Sigmoid colon (tissue), 3 donors: ENCODE measurements around the gene UBA6.

Source experiments
- POLR2A ChIP-seq, 2 donors: fragments of 450-650 bp; IDR thresholded peaks; one replicate each; pipeline ENCODE4 v1.6.1; 2016; ENCODE audit warnings: antibody characterized with exemption in 2 of 2, mild to moderate bottlenecking in 2 of 2, moderate library complexity in 2 of 2
- TF ChIP-seq, protein P1 (sequence below), 4 experiments: fragments of 450-650 bp in 3 of 4; fragments of 200-600 bp in 1 of 4; IDR thresholded peaks; one replicate each; pipeline ENCODE4 v1.5.1; 2016 to 2019; ENCODE audit warnings: antibody characterized with exemption in 4 of 4, mild to moderate bottlenecking in 3 of 4, moderate library complexity in 2 of 4

DNA sequence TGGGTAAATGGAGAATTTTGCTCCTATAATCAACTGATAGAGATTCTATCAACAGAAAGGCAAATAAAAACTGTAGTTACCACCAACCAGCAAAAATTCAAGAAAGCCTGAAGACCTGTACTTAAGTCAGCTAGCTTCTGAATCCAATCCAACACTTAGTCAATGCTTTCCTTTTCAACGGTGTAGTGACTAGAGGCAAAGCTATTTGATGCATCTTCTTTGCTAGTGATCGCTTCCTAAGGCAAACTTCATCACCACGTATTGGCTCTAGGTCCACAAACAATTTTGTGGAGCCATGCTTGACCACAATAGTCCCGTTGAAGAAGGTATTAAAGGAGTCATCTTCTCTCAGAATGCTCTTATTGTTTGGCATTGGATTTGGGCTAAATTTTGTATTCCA lies 25.0 kb upstream of the UBA6 start:
- no peak for TF ChIP-seq POLR2A (IDR thresholded peaks at IDR 0.05)
- TF ChIP-seq, protein P1, sequence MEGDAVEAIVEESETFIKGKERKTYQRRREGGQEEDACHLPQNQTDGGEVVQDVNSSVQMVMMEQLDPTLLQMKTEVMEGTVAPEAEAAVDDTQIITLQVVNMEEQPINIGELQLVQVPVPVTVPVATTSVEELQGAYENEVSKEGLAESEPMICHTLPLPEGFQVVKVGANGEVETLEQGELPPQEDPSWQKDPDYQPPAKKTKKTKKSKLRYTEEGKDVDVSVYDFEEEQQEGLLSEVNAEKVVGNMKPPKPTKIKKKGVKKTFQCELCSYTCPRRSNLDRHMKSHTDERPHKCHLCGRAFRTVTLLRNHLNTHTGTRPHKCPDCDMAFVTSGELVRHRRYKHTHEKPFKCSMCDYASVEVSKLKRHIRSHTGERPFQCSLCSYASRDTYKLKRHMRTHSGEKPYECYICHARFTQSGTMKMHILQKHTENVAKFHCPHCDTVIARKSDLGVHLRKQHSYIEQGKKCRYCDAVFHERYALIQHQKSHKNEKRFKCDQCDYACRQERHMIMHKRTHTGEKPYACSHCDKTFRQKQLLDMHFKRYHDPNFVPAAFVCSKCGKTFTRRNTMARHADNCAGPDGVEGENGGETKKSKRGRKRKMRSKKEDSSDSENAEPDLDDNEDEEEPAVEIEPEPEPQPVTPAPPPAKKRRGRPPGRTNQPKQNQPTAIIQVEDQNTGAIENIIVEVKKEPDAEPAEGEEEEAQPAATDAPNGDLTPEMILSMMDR (IDR thresholded peaks at IDR 0.05), result no peak
